Smooth muscle cell (in vitro differentiated cells): ENCODE results near the gene LRRC75A. TPM values are rescaled to one million over a fixed set of nuclear protein-coding genes. Genes with fewer than 3 reads are reported as not detected.
A peak's percentile ranks its signal among the peaks of the same experiment; 100 is the strongest.
"Not testable (repeated sequence)": the region's sequence is repeated elsewhere in the genome, so short reads cannot be mapped to it uniquely, and the experiment has no call there.

Experiments
- DNase-seq: peaks from one replicate; lab custom pipeline; 2025; ENCODE audit not compliant: unreplicated experiment; lab: John Stamatoyannopoulos, UW
- H2AFZ ChIP-seq: fragments of 200-600 bp; sonication (generic); 2 replicates; pipeline ENCODE4 v1.6.0; 2016; ENCODE audit warnings: antibody characterized with exemption, low read depth, mild to moderate bottlenecking
- H3F3A ChIP-seq: fragments of 200-600 bp; sonication (generic); 2 replicates; pipeline ENCODE4 v1.6.0; 2017; ENCODE audit warnings: antibody characterized with exemption, low read depth
- H3K27ac ChIP-seq: fragments of 200-600 bp; sonication (generic); 2 replicates; pipeline ENCODE4 v1.5.1; 2016; ENCODE audit warnings: low read depth, mild to moderate bottlenecking
- H3K27me3 ChIP-seq: fragments of 200-600 bp; sonication (generic); 2 replicates; pipeline ENCODE4 v1.6.1; 2016; ENCODE audit warnings: low read depth, mild to moderate bottlenecking
- H3K36me3 ChIP-seq: fragments of 200-600 bp; sonication (generic); 2 replicates; pipeline ENCODE4 v1.5.1; 2016; ENCODE audit warnings: low read depth
- H3K4me1 ChIP-seq: fragments of 200-600 bp; sonication (generic); 2 replicates; pipeline ENCODE4 v1.5.1; 2016; ENCODE audit warnings: low read depth
- H3K4me2 ChIP-seq: fragments of 200-600 bp; sonication (generic); 2 replicates; pipeline ENCODE4 v1.6.0; 2016; ENCODE audit warnings: mild to moderate bottlenecking
- H3K4me3 ChIP-seq: fragments of 200-600 bp; sonication (generic); 2 replicates; pipeline ENCODE4 v1.5.1; 2016; ENCODE audit warnings: mild to moderate bottlenecking
- H3K79me2 ChIP-seq: fragments of 200-600 bp; sonication (generic); 2 replicates; pipeline ENCODE4 v1.6.0; 2016; ENCODE audit warnings: low read depth, mild to moderate bottlenecking
- H3K9ac ChIP-seq: fragments of 200-600 bp; sonication (generic); 2 replicates; pipeline ENCODE4 v1.6.0; 2016; ENCODE audit warnings: low read depth
- H3K9me3 ChIP-seq: fragments of 200-600 bp; sonication (generic); replicated peaks from 2 replicates; pipeline ENCODE4 v1.5.1; 2016; ENCODE audit warnings: low read depth
- H4K20me1 ChIP-seq: fragments of 200-600 bp; sonication (generic); 2 replicates; pipeline ENCODE4 v1.6.0; 2016; ENCODE audit warnings: low read depth
- CTCF ChIP-seq: fragments of 200-600 bp; sonication (generic); IDR thresholded peaks from 2 replicates; pipeline ENCODE4 v1.5.1; 2017; ENCODE audit warnings: borderline replicate concordance, mild to moderate bottlenecking, antibody characterized with exemption; ENCODE audit not compliant: insufficient read depth, poor library complexity, severe bottlenecking
- WGBS: methylation state at CpG from one replicate; pipeline ENCODE4 v1.1.7; 2016; ENCODE audit warnings: low lambda C conversion rate; 5-methylcytosine and 5-hydroxymethylcytosine counted together
- polyA plus RNA-seq: library from polyadenylated mRNA; unstranded; fragments of >200 nt; fragmentation: Nextera tagmentation; extraction: Ambion mirVana; gene quantifications from 2 replicates; pipeline ENCODE4 v1.2.1, GENCODE V29; 2016
- total RNA-seq: library from RNA; depleted of rRNA; stranded (reverse); fragments of >200 nt; gene quantifications from 2 replicates; pipeline ENCODE4 v1.2.3, GENCODE V29; 2014

The LRRC75A gene
- total and polyA plus RNA-seq, 2 experiments from 2014 or later, result 0.76 to 2.2 TPM

- no peak for DNase-seq
- H3K4me1 ChIP-seq, result peaks cover 5% of the 10 kb centered on the region
- H3K27ac ChIP-seq, result peak overlapping the region; percentile 20
- no peaks in the 10 kb centered on the region for H3K9me3 ChIP-seq
- H4K20me1 ChIP-seq, result peaks cover 37% of the 10 kb centered on the region
- H3K4me3 ChIP-seq, result no peak overlapping the region
- H3F3A ChIP-seq, result peaks cover 17% of the 10 kb centered on the region
- WGBS, result 92% methylated on average over 4 of the region's 4 CpGs
- H3K79me2 ChIP-seq, result no peaks in the 10 kb centered on the region
- TF ChIP-seq CTCF, result no peak
- no peaks in the 10 kb centered on the region for H3K27me3 ChIP-seq
- H2AFZ ChIP-seq, result no peak overlapping the region
- no peaks in the 10 kb centered on the region for H3K36me3 ChIP-seq
- H3K4me2 ChIP-seq, result no peak overlapping the region
- H3K9ac ChIP-seq, result no peak overlapping the region
Measured at GRCh38 chr17:16453493-16453851, 38.5 kb downstream of the LRRC75A start.

GRCh38 chr17:16452268-16452667 lies 39.7 kb downstream of the LRRC75A start:
- 85% methylated on average over 8 of the region's 8 CpGs for WGBS
- H3K9me3 ChIP-seq, H3K79me2 ChIP-seq, H3K36me3 ChIP-seq, H3K4me2 ChIP-seq, H3K4me1 ChIP-seq, H3K27me3 ChIP-seq, DNase-seq, H2AFZ ChIP-seq, H3K9ac ChIP-seq, H3K4me3 ChIP-seq, H3K27ac ChIP-seq: not testable (repeated sequence)
- Histone ChIP-seq H4K20me1 (peaks cover 49% of the 10 kb centered on the region), H3F3A (peaks cover 22% of the 10 kb centered on the region)

GRCh38 chr17:16450028-16450427 lies 42.0 kb downstream of the LRRC75A start:
- Histone ChIP-seq H3K27ac (no peak overlapping the region), H3K4me3 (no peak overlapping the region), H3K27me3 (no peaks in the 10 kb centered on the region), H3K36me3 (no peaks in the 10 kb centered on the region), H3K9me3 (no peaks in the 10 kb centered on the region), H3K79me2 (no peaks in the 10 kb centered on the region), H3K4me2 (no peak overlapping the region), H3K9ac (no peak overlapping the region), H3F3A (peaks cover 32% of the 10 kb centered on the region), H3K4me1 (peaks cover 5% of the 10 kb centered on the region), H4K20me1 (peaks cover 72% of the 10 kb centered on the region), H2AFZ (no peak overlapping the region)
- TF ChIP-seq CTCF, result no peak
- WGBS, result 95% methylated on average over 4 of the region's 4 CpGs
- DNase-seq, result no peak

GRCh38 chr17:16449121-16449570 lies 42.8 kb downstream of the LRRC75A start:
- Histone ChIP-seq H3K36me3 (no peaks in the 10 kb centered on the region), H3K27me3 (no peaks in the 10 kb centered on the region), H3K4me2 (no peak overlapping the region), H3K27ac (no peak overlapping the region), H3K9ac (no peak overlapping the region), H3K79me2 (no peaks in the 10 kb centered on the region), H2AFZ (no peak overlapping the region), H3K4me3 (no peak overlapping the region), H3K4me1 (peaks cover 5% of the 10 kb centered on the region), H3K9me3 (no peaks in the 10 kb centered on the region), H4K20me1 (peaks cover 80% of the 10 kb centered on the region), H3F3A (peaks cover 32% of the 10 kb centered on the region)
- no peak for TF ChIP-seq CTCF
- WGBS, result 69% methylated on average over 11 of the region's 11 CpGs
- DNase-seq, result no peak
